Measurements from ENCODE around the gene ATP6V1G1.
"Not testable (repeated sequence)": the region's sequence is repeated elsewhere in the genome, so short reads cannot be mapped to it uniquely, and the experiment has no call there.

The ATP6V1G1 gene

DNA sequence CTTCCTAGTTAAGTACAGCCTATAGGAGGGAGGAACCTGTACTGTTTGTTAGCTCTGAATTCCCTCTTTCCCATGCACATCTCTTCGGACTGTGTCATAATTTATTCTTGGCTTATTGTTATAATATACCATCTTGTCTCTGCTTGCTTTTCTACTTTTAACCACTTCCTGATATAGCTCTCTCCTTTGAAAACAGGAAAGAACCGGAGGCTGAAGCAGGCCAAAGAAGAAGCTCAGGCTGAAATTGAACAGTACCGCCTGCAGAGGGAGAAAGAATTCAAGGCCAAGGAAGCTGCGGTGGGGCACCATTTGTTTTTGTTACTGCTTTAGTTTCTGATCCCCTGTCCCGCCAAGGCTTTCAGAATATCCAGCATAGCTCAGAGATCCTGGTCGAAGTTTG is 4.8 kb downstream of the ATP6V1G1 start:
- H3K9me3 ChIP-seq (ENCODE audit: insufficient read depth, low read length), result no peaks in the 10 kb centered on the region
- no peak for TF ChIP-seq EZH2phosphoT487 (conservative IDR thresholded peaks at IDR 0.05; ENCODE audit: low read length)
- TF ChIP-seq, protein P1, sequence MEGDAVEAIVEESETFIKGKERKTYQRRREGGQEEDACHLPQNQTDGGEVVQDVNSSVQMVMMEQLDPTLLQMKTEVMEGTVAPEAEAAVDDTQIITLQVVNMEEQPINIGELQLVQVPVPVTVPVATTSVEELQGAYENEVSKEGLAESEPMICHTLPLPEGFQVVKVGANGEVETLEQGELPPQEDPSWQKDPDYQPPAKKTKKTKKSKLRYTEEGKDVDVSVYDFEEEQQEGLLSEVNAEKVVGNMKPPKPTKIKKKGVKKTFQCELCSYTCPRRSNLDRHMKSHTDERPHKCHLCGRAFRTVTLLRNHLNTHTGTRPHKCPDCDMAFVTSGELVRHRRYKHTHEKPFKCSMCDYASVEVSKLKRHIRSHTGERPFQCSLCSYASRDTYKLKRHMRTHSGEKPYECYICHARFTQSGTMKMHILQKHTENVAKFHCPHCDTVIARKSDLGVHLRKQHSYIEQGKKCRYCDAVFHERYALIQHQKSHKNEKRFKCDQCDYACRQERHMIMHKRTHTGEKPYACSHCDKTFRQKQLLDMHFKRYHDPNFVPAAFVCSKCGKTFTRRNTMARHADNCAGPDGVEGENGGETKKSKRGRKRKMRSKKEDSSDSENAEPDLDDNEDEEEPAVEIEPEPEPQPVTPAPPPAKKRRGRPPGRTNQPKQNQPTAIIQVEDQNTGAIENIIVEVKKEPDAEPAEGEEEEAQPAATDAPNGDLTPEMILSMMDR (IDR thresholded peaks at IDR 0.05; ENCODE audit: insufficient read depth, low read length, poor library complexity, severe bottlenecking), result peak; percentile 35
- peaks cover 73% of the 10 kb centered on the region for H3K79me2 ChIP-seq (ENCODE audit: insufficient read depth, low read length)
- H2AFZ ChIP-seq (ENCODE audit: low read depth, low read length, severe bottlenecking), result no peak overlapping the region
- no peaks in the 10 kb centered on the region; the same call in 1 of the 2 replicates for H4K20me1 ChIP-seq (ENCODE audit: low read depth, low read length)
- peaks cover 10% of the 10 kb centered on the region for H3K36me3 ChIP-seq (ENCODE audit: low read length)
- H3K27ac ChIP-seq (ENCODE audit: low read depth, low read length), result peak overlapping the region; percentile 69
- H3F3A ChIP-seq (ENCODE audit: insufficient read depth), result peaks cover 9% of the 10 kb centered on the region; the same call in 1 of the 2 replicates
- H3K27me3 ChIP-seq (ENCODE audit: low read length), result no peaks in the 10 kb centered on the region
- no peaks in the 10 kb centered on the region for H3K9me2 ChIP-seq (replicated peaks; ENCODE audit: insufficient read depth, low read length)
- H3K9ac ChIP-seq (ENCODE audit: low read length), result peak overlapping the region; percentile 23
- no peak overlapping the region for H3K4me3 ChIP-seq (ENCODE audit: insufficient read depth, low read length, poor library complexity, severe bottlenecking)
- peak overlapping the region; percentile 56 for H3K4me2 ChIP-seq (ENCODE audit: low read depth, low read length, poor library complexity, severe bottlenecking)

DNA sequence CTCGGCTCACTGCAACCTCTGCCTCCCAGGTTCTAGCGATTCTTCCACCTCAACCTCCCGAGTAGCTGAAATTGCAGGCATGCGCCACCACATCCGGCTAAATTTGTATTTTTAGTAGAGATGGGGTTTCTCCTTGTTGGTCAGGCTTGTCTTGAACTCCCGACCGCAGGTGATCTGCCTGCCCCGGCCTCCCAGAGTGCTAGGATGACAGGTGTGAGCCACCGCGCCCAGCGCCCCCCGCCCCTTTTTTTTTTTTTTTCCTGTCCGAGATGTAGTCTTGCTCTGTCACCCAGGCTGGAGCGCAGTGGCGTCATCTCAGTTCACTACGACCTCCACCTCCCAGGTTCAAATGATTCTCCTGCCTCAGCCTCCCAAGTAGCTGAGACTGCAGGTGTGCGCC is 6.6 kb downstream of the ATP6V1G1 start:
- no peak overlapping the region for H3K4me2 ChIP-seq (ENCODE audit: low read depth, low read length, poor library complexity, severe bottlenecking)
- TF ChIP-seq, protein P1 (IDR thresholded peaks at IDR 0.05; ENCODE audit: insufficient read depth, low read length, poor library complexity, severe bottlenecking), result no peak
- no peak for TF ChIP-seq EZH2phosphoT487 (conservative IDR thresholded peaks at IDR 0.05; ENCODE audit: low read length)
- no peak overlapping the region for H3K27ac ChIP-seq (ENCODE audit: low read depth, low read length)
- no peak overlapping the region for H2AFZ ChIP-seq (ENCODE audit: low read depth, low read length, severe bottlenecking)
- H3K27me3 ChIP-seq (ENCODE audit: low read length), result no peaks in the 10 kb centered on the region
- H3K4me3 ChIP-seq (ENCODE audit: insufficient read depth, low read length, poor library complexity, severe bottlenecking), result no peak overlapping the region
- H3K36me3 ChIP-seq (ENCODE audit: low read length), result peaks cover 16% of the 10 kb centered on the region
- H3F3A ChIP-seq (ENCODE audit: insufficient read depth), result peaks cover 9% of the 10 kb centered on the region; the same call in 1 of the 2 replicates
- no peaks in the 10 kb centered on the region for H3K9me3 ChIP-seq (ENCODE audit: insufficient read depth, low read length)
- no peaks in the 10 kb centered on the region for H3K9me2 ChIP-seq (replicated peaks; ENCODE audit: insufficient read depth, low read length)
- peaks cover 58% of the 10 kb centered on the region for H3K79me2 ChIP-seq (ENCODE audit: insufficient read depth, low read length)
- H4K20me1 ChIP-seq (ENCODE audit: low read depth, low read length), result no peaks in the 10 kb centered on the region; the same call in 1 of the 2 replicates
- no peak overlapping the region for H3K9ac ChIP-seq (ENCODE audit: low read length)

DNA sequence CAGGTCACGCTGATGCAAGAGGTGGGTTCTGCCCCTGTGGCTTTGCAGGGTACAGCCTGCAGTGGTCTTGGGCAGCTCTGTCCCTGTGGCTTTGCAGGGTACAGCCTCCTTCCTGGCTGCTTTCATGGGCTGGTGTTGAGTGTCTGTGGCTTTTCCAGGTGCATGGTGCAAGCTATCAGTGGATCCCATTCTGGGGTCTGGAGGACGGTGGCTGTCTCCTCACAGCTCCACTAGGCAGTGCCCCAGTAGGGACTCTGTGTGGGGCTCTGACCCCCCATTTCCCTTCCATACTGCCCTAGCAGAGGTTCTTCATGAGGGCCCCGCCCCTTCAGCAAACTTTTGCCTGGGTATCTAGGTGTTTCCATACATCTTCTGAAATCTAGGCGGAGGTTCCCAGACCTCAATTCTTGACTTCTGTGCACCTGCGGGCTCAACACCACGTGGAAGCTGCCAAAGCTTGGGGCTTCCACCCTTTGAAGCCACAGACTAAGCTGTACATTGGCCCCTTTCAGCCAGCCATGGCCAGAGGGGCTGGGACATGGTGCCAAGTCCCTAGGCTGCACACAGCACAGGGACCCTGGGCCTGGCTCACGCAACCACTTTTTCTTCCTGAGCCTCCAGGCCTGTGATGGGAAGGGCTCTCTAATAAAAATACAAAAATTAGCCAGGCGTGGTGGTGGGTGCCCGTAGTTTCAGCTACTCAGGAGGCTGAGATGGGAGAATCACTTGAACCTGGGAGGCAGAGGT is 13.1 kb downstream of the ATP6V1G1 start:
- not testable (repeated sequence) for H3K9ac ChIP-seq (ENCODE audit: low read length); H3K9me3 ChIP-seq (ENCODE audit: insufficient read depth, low read length); H3K9me2 ChIP-seq (replicated peaks; ENCODE audit: insufficient read depth, low read length); H3K27ac ChIP-seq (ENCODE audit: low read depth, low read length); H2AFZ ChIP-seq (ENCODE audit: low read depth, low read length, severe bottlenecking); H3F3A ChIP-seq (ENCODE audit: insufficient read depth); H3K4me2 ChIP-seq (ENCODE audit: low read depth, low read length, poor library complexity, severe bottlenecking); H4K20me1 ChIP-seq (ENCODE audit: low read depth, low read length); H3K79me2 ChIP-seq (ENCODE audit: insufficient read depth, low read length); H3K36me3 ChIP-seq (ENCODE audit: low read length); H3K27me3 ChIP-seq (ENCODE audit: low read length); H3K4me3 ChIP-seq (ENCODE audit: insufficient read depth, low read length, poor library complexity, severe bottlenecking)

DNA sequence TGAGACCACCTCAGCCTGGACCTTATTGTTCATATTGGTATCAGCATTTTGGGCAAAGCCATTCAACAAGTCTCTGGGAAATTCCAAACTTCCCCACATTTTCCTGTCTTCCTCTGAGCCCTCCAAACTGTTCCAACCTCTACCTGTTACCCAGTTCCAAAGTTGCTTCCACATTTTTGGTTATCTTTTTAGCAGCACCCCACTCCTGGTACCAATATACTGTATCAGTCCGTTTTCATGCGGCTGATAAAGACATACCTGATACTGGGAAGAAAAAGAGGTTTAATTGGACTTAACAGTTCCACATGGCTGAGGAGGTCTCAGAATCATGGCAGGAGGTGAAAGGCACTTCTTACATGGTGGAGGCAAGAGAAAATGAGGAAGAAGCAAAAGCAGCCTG is 14.2 kb downstream of the ATP6V1G1 start:
- H3K4me3 ChIP-seq (ENCODE audit: insufficient read depth, low read length, poor library complexity, severe bottlenecking); H3K36me3 ChIP-seq (ENCODE audit: low read length); H3K27ac ChIP-seq (ENCODE audit: low read depth, low read length); H3K9me3 ChIP-seq (ENCODE audit: insufficient read depth, low read length); H3K9ac ChIP-seq (ENCODE audit: low read length); H3K4me2 ChIP-seq (ENCODE audit: low read depth, low read length, poor library complexity, severe bottlenecking); H2AFZ ChIP-seq (ENCODE audit: low read depth, low read length, severe bottlenecking); H3K9me2 ChIP-seq (replicated peaks; ENCODE audit: insufficient read depth, low read length); H3K27me3 ChIP-seq (ENCODE audit: low read length); H3F3A ChIP-seq (ENCODE audit: insufficient read depth); H3K79me2 ChIP-seq (ENCODE audit: insufficient read depth, low read length); H4K20me1 ChIP-seq (ENCODE audit: low read depth, low read length): not testable (repeated sequence)
